Measurements from ENCODE around the gene ATE1.
A peak's percentile ranks its signal among the peaks of the same experiment; 100 is the strongest.
"Not testable (repeated sequence)": the region's sequence is repeated elsewhere in the genome, so short reads cannot be mapped to it uniquely, and the experiment has no call there.

Gene ATE1

DNA sequence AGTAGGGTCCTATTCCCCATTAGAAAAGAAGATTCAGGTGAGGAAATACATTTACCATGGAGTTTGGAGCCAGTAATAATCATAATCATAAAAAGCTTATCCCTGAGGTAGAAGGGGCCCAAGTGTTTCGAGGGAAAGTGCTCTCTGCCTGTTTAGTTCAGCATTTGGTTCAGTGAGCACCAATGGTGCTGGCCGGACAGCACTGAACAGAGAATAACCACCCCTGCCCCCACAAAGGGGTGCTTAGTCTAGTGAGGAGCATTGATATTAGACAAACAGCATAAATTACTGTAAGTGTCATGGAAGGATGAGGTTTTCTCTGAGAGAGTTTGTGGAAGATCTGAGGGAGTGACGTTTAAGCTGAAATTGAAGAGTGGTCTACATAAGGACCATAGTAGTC is 21.6 kb upstream of the ATE1 start:
- in situ Hi-C loops (cut with HindIII; ENCODE audit: low pct_unique_long_range_greater_than_20kb, low sequenced_read_pairs) = no loop called here
- no peak for TF ChIP-seq JUND (IDR thresholded peaks at IDR 0.05; ENCODE audit: low read depth)
- peak in 1 of 2 experiments; percentile 21 for DNase-seq (ENCODE audit: low read depth in 1 of 2, low spot score in 1 of 2)

DNA sequence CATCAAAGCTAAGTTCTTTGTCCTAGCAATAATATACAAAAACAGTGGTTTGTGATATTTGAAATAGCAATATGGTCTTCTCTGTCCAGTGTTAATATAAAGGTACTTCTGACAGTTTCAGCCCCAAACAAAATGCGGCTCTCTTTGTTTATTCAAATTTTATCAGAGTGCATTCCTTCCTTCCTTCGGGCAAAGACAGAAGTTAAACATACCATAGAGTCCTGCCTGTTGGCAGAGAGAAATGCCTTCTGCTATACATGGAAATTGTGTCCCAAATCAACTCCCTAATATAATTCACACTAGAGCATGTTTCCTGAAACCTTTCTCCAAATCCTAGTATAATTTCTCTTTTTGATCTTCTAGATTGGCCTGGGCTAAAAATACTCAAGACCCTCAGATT is 21.2 kb upstream of the ATE1 start:
- peak in 1 of 2 experiments; percentile 45 for DNase-seq (ENCODE audit: low read depth in 1 of 2, low spot score in 1 of 2)
- in situ Hi-C loops (cut with HindIII; ENCODE audit: low pct_unique_long_range_greater_than_20kb, low sequenced_read_pairs) = no loop called here
- TF ChIP-seq JUND (IDR thresholded peaks at IDR 0.05; ENCODE audit: low read depth) = 0 out of 2 replicates have a peak, but pooled peaks have one; percentile 19

- in situ Hi-C loops (cut with HindIII; ENCODE audit: low pct_unique_long_range_greater_than_20kb, low sequenced_read_pairs) = no loop called here
- peak in 1 of 2 experiments; percentile 44 for DNase-seq (ENCODE audit: low read depth in 1 of 2, low spot score in 1 of 2)
- TF ChIP-seq JUND (IDR thresholded peaks at IDR 0.05; ENCODE audit: low read depth) = no peak
These were observed 19.8 kb upstream of the ATE1 start for GRCh38 chr10:121947343-121948330.

GRCh38 chr10:121942749-121943416 is 15.1 kb upstream of the ATE1 start:
- TF ChIP-seq JUND (IDR thresholded peaks at IDR 0.05; ENCODE audit: low read depth) = no peak
- in situ Hi-C loops (cut with HindIII; ENCODE audit: low pct_unique_long_range_greater_than_20kb, low sequenced_read_pairs) = no loop called here
- no peak for DNase-seq (ENCODE audit: low read depth in 1 of 2, low spot score in 1 of 2)

- TF ChIP-seq JUND (IDR thresholded peaks at IDR 0.05; ENCODE audit: low read depth) = no peak
- DNase-seq (ENCODE audit: low read depth in 1 of 2, low spot score in 1 of 2) = no peak
- in situ Hi-C loops (cut with HindIII; ENCODE audit: low pct_unique_long_range_greater_than_20kb, low sequenced_read_pairs) = no loop called here
These were observed 13.7 kb upstream of the ATE1 start for GRCh38 chr10:121941532-121941931.

GRCh38 chr10:121936295-121936694 is 8.5 kb upstream of the ATE1 start:
- DNase-seq (ENCODE audit: low read depth in 1 of 2, low spot score in 1 of 2) = no peak
- TF ChIP-seq JUND (IDR thresholded peaks at IDR 0.05; ENCODE audit: low read depth) = no peak
- in situ Hi-C loops (cut with HindIII; ENCODE audit: low pct_unique_long_range_greater_than_20kb, low sequenced_read_pairs) = no loop called here

- in situ Hi-C loops (cut with HindIII; ENCODE audit: low pct_unique_long_range_greater_than_20kb, low sequenced_read_pairs) = no loop called here
- no peak for DNase-seq (ENCODE audit: low read depth in 1 of 2, low spot score in 1 of 2)
- no peak for TF ChIP-seq JUND (IDR thresholded peaks at IDR 0.05; ENCODE audit: low read depth)
These were observed 7.9 kb upstream of the ATE1 start for GRCh38 chr10:121935702-121936101.

DNA sequence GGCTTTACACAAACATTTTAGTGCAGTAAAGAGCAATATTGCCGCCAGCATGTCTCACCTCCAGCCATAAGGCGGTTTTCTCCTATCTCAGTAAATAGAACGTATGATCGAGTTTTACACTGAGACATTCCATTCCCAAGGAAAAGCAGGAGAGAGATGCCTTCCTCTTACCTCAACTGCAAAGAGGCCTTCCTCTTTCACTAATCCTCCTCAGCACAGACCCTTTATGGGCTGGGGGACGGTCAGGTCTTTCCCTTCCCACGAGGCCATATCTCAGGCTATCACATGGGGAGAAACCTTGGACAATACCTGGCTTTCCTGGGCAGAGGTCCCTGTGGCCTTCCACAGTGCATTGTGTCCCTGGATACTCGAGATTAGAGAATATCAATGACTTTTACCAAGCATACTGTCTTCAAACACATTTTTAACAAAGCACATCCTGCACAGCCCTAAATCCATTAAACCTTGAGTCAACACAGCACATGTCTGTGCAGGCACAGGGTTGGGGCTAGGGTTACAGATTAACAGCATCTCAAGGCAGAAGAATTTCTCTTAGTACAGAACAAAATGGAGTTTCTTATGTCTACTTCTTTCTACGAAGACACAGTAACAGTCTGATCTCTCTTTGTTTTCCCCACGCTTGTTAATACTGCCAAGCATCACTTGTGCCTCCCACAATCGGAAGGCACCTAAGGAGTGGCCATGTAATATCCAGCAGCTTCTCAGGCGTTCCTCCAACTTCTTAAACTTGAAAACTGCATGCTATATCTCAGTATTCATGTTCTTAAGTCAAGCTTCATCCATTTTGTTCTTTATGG is 2.6 kb upstream of the ATE1 start:
- in situ Hi-C loops (cut with HindIII; ENCODE audit: low pct_unique_long_range_greater_than_20kb, low sequenced_read_pairs); DNase-seq (ENCODE audit: low read depth in 1 of 2, low spot score in 1 of 2): not testable (repeated sequence)

DNA sequence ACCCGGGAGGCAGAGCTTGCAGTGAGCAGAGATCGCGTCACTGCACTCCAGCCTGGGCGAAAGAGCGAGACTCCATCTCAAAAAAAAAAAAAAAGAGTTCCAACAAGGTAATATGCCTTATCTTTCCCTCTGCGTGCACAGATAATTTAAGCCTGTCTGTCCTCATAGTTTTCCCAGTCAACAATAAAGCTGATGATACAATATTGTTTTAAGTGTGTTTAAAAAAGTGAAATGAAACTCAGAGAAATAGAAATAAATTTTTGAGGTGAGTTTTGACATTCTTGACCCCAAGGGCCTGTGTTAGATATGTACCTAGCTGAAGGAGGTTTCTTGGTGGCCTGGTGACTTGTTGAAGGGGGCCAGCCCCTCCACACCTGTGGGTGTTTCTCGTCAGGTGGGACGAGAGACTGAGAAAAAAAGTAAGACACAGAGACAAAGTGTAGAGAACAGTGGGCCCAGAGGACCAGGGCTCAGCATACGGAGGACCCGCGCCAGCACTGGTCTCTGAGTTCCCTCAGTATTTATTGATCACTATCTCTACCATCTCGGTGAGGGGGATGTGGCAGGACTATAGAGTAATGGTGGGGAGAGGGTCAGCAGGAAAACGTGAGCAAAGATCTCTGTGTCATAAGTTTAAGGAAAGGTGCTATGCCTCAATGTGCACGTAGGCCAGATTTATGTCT is 1.9 kb upstream of the ATE1 start:
- DNase-seq (ENCODE audit: low read depth in 1 of 2, low spot score in 1 of 2); in situ Hi-C loops (cut with HindIII; ENCODE audit: low pct_unique_long_range_greater_than_20kb, low sequenced_read_pairs): not testable (repeated sequence)

DNA sequence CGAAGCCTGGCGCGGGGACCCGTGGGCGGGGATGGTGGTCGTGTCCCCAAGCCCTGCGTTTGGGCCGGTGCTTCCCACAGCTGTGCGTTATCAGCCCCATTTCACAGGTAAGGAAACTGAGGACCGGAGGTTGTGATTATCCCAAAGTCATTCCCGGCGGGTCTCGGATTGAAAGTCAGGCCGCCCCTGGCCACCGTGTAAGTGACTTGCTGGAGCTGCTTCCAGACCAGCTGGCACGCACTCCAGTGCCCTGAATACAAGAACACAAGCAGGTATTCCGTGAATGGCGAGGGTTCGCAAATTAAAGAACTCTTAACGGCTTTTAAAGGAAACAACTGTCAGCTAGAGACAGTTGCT is 675 bp upstream of the ATE1 start:
- peak in 1 of 2 experiments; percentile 35 for DNase-seq (ENCODE audit: low read depth in 1 of 2, low spot score in 1 of 2)
- in situ Hi-C loops (cut with HindIII; ENCODE audit: low pct_unique_long_range_greater_than_20kb, low sequenced_read_pairs) = no loop called here
- TF ChIP-seq JUND (IDR thresholded peaks at IDR 0.05; ENCODE audit: low read depth) = no peak

DNA sequence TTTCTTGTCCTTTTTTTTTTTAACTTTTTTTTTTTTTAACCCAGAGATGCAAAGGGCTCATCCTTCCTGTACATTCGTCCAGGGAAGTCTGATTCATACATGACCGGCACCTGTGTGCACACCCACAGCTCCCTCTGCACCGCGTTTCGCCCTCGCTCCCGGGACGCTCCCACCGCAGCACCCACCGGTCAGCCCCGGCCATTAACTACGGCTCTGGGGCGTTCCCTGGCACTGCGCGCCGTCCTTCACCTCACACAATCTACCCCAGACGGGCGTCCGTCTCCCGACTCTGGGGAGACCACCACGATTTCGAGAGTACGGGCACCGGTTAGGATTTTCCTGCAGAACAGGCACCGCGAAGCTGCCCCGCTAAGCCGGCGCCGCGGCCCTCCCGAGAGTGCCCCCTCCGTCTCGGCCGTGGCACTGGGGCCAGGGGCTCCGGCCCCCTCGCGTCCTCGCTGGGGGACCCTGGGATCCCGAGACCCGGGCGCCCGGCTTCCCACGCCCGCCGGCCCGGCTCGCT is 452 bp downstream of the ATE1 start:
- peak in 1 of 2 experiments; percentile 30 for DNase-seq (ENCODE audit: low read depth in 1 of 2, low spot score in 1 of 2)
- in situ Hi-C loops (cut with HindIII; ENCODE audit: low pct_unique_long_range_greater_than_20kb, low sequenced_read_pairs) = no loop called here
- TF ChIP-seq JUND (IDR thresholded peaks at IDR 0.05; ENCODE audit: low read depth) = no peak

All from T47D (cell line).